GM21619 (cell line): ENCODE data around the gene CTSD.

Source experiments
- ATAC-seq: cut with Tn5 transposase; IDR thresholded peaks from one replicate; pipeline ENCODE4 v1.9.1; 2021; ENCODE audit not compliant: unreplicated experiment

Gene CTSD

GRCh38 chr11:1756791-1757771, 6.6 kb downstream of the CTSD start:
- no peak for ATAC-seq

GRCh38 chr11:1755692-1756561, 7.8 kb downstream of the CTSD start:
- no peak for ATAC-seq

GRCh38 chr11:1755344-1755691, 8.4 kb downstream of the CTSD start:
- ATAC-seq: no peak

- no peak for ATAC-seq
Observed at GRCh38 chr11:1754376-1755150, 9.2 kb downstream of the CTSD start.

GRCh38 chr11:1753929-1754305, 9.8 kb downstream of the CTSD start:
- no peak for ATAC-seq

- no peak for ATAC-seq
Observed at GRCh38 chr11:1753229-1753928, 10.3 kb downstream of the CTSD start.

- ATAC-seq: no peak
Observed at GRCh38 chr11:1752907-1753228, 10.9 kb downstream of the CTSD start.

GRCh38 chr11:1751999-1752906, 11.5 kb downstream of the CTSD start:
- no peak for ATAC-seq

- ATAC-seq: no peak
Observed at GRCh38 chr11:1751531-1751921, 12.2 kb downstream of the CTSD start.

- no peak for ATAC-seq
Observed at GRCh38 chr11:1750840-1751530, 12.7 kb downstream of the CTSD start.

GRCh38 chr11:1750481-1750839, 13.3 kb downstream of the CTSD start, which contains the start of gene IFITM10:
IFITM10 (minus strand) TSS chr11:1750595; CDS start chr11:1750442, 153 bp downstream.
- no peak for ATAC-seq

GRCh38 chr11:1749395-1750351, 14.1 kb downstream of the CTSD start:
- no peak for ATAC-seq

- ATAC-seq: no peak
Observed at GRCh38 chr11:1748636-1749394, 14.9 kb downstream of the CTSD start.

- ATAC-seq: no peak
Observed at GRCh38 chr11:1747753-1748635, 15.7 kb downstream of the CTSD start.

- no peak for ATAC-seq
Observed at GRCh38 chr11:1746956-1747752, 16.6 kb downstream of the CTSD start.
